ENCODE measurements around the gene ZYG11A.
"Not testable (repeated sequence)": the region's sequence is repeated elsewhere in the genome, so short reads cannot be mapped to it uniquely, and the experiment has no call there.

GRCh38 chr1:52869727-52870126, 27.2 kb downstream of the ZYG11A start:
- not testable (repeated sequence) for TF ChIP-seq POLR2A, CTCF, POLR2AphosphoS5, EP300 (IDR thresholded peaks at IDR 0.05)
